PC-9 (cell line): ENCODE measurements around the gene JADE2.
"Not testable (repeated sequence)": the region's sequence is repeated elsewhere in the genome, so short reads cannot be mapped to it uniquely, and the experiment has no call there.

ENCODE experiments used
- EZH2 ChIP-seq: fragments of 200-600 bp; sonication (generic); IDR thresholded peaks from 2 replicates; pipeline ENCODE4 v1.8.0; 2017; ENCODE audit warnings: antibody characterized with exemption, low read depth
- TF ChIP-seq, protein P1 (sequence below): fragments of 200-600 bp; sonication (generic); conservative IDR thresholded peaks from 2 replicates; pipeline ENCODE4 v1.6.1; 2017; ENCODE audit warnings: mixed run types, antibody characterized with exemption, mild to moderate bottlenecking, moderate library complexity

DNA sequence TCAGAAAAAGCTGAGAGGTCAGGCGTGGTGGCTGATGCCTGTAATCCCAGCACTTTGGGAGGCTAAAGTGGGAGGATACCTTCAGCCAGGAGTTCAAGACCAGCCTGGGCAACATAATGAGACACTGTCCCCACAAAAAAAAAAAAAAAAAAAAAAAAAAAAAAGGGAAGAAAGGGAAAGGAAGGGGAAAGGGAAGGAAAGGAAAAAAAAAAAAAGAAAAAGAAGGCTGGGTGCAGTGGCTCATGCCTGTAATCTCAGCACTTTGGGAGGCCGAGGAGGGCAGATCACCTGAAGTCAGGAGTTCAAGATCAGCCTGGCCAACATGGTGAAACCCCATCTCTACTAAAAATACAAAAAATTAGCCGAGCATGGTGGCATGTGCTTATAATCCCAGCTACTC is 74.3 kb downstream of the JADE2 start:
- TF ChIP-seq, protein P1, sequence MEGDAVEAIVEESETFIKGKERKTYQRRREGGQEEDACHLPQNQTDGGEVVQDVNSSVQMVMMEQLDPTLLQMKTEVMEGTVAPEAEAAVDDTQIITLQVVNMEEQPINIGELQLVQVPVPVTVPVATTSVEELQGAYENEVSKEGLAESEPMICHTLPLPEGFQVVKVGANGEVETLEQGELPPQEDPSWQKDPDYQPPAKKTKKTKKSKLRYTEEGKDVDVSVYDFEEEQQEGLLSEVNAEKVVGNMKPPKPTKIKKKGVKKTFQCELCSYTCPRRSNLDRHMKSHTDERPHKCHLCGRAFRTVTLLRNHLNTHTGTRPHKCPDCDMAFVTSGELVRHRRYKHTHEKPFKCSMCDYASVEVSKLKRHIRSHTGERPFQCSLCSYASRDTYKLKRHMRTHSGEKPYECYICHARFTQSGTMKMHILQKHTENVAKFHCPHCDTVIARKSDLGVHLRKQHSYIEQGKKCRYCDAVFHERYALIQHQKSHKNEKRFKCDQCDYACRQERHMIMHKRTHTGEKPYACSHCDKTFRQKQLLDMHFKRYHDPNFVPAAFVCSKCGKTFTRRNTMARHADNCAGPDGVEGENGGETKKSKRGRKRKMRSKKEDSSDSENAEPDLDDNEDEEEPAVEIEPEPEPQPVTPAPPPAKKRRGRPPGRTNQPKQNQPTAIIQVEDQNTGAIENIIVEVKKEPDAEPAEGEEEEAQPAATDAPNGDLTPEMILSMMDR = not testable (repeated sequence)
- TF ChIP-seq EZH2 = not testable (repeated sequence)
